ENCODE measurements around the gene MYO18A.

Gene MYO18A

DNA sequence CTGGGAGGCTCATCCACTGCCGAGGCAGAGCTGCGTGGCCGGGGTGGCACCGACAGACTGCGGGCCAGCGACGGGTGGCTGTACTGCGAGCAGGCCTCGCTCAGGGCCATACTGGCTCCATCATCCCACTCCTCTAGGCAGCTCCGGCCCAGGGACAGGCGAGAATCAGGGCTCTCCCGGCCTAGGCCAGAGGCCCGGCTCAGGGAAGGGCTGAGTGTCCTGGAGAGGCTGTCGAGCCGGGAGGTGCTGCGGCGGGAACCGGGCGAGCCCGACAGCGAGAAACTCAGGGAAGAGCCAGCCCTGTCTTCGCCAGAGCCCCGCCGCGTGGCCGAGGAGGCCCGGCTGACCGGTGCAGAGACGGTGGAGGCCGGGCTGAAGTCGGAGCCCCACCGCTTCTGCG, 99.9 kb downstream of the MYO18A start:
- DNase-seq (ENCODE audit: low spot score): no peak

- no peak for DNase-seq (ENCODE audit: low spot score)
These were observed 100.3 kb downstream of the MYO18A start for GRCh38 chr17:29079887-29080286.

GRCh38 chr17:29079433-29079832, 100.8 kb downstream of the MYO18A start:
- no peak for DNase-seq (ENCODE audit: low spot score)

- DNase-seq (ENCODE audit: low spot score): no peak
These were observed 101.8 kb downstream of the MYO18A start for GRCh38 chr17:29078183-29079045.

DNA sequence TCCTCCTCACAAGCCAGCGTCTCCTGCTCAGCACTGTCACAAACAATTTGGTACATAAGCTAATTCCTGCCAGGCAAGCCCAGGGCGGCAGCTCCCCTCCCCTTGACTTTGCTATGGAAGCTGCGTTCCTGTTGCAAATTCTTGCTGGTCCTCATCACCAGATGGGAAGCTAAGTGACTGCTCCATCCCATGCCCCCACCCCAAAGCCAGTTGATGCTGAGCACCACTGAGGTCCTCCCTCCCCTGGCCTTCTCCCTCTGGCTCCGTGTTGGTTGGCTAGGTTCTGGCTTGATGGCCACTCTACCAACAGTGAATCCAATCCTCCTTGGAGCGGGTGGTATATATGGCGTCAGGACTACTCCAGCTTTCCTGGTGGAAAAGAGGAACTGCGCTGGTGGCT, 102.9 kb downstream of the MYO18A start:
- no peak for DNase-seq (ENCODE audit: low spot score)

GRCh38 chr17:29076722-29077121, 103.5 kb downstream of the MYO18A start:
- DNase-seq (ENCODE audit: low spot score): peak; percentile 88

GRCh38 chr17:29076087-29076486, 104.1 kb downstream of the MYO18A start:
- DNase-seq (ENCODE audit: low spot score): no peak

GRCh38 chr17:29074488-29074887, 105.7 kb downstream of the MYO18A start:
- no peak for DNase-seq (ENCODE audit: low spot score)

DNA sequence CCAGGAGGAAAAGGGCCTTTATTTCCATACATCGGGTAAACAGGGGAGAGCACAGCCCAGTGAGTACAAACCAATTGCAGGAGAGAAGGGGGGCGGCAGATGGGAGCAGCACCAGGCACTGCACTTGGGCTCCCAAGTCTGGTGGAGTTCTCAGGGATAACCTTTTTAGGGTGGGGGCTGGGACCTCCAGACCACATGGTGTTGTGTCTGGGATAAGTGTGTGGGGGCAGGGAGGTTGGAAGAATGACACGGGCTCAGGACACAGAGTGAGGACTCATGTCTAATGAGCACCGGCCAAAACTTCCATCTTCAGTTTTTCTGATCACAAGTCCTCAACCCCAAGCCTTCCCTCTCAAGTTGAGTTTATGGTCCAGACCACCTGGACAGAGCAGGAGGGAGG, 106.7 kb downstream of the MYO18A start:
- no peak for DNase-seq (ENCODE audit: low spot score)

DNA sequence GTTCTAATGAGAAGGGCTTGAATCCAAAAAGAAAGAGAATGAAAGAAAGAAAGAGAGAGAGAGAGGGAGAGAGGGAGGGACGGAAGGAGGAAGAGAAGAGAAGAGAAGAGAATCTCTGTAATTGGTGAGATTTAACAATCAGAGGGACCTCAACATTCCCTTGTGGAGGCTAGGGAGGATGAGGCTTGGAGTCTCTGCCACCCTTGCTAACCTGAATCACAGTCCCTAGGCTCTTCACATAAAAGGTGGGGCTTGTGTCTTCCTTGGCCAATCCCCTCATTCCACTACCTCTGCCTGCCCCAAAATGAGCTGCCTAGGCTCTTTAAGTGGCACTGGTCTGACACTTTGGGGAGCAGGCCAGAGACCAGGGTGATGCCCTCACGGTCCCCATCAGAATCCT, 107.2 kb downstream of the MYO18A start:
- DNase-seq (ENCODE audit: low spot score): no peak

GRCh38 chr17:29071303-29071702, 108.9 kb downstream of the MYO18A start:
- no peak for DNase-seq (ENCODE audit: low spot score)

DNA sequence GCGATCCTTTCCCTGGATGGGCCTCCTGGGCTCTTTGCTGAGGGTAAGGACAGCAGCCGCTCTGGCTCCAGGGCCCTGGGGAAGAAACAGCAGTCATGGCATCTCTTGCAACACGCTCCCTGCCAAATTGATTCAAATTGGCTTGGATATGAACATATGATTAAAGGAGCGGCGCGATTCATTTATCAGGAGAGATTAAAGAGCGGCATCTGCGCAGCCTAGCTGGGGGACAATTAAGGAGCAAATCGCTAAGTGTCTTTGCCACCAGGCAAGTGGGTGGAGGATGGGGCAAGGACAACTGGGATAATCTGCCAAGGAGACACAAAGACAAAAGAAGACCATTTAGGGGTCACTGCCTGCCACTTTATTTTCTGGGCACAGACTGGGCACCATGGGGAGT, 109.4 kb downstream of the MYO18A start:
- DNase-seq (ENCODE audit: low spot score): no peak

- no peak for DNase-seq (ENCODE audit: low spot score)
These were observed 109.9 kb downstream of the MYO18A start for GRCh38 chr17:29070308-29070707.

GRCh38 chr17:29069526-29070041, 110.6 kb downstream of the MYO18A start:
- no peak for DNase-seq (ENCODE audit: low spot score)

DNA sequence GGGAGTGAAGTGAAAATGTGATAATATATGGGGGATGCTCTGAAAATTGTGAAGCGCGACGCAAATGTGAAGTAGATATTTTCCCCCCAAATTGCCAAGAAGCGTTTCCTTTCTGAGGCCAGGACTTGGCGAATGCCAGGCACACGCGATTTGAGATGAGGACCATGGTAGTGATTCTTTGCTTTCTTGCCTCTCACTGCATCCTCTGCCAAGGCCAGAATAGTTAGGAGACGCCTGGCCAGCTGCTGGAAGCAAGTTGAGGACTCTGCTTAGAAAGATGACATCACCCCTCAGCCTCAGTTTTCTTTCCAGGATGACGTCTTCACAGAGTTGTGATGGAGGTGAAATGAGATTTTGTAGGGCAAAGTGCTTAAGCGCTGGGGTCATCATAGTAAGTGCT, 111.4 kb downstream of the MYO18A start:
- DNase-seq (ENCODE audit: low spot score): no peak

DNA sequence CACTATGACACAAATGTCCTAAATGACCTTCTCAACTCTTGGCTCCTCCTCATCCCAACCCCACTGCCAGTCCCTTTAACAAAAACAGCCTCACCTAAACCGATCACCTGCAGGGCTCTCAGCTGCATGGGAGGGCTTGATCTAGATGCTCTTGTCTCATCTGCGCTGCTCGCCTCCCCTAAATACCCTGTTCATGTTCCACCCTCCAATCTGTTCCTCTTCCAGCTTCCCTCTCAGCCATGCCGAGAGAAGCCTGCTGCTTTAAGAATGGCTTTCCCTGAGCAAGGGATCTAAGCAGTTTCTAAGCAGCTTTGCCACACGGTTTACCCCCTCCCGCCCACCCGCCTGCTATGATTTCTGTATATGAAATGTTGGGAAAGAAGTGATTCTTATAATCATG, 113.6 kb downstream of the MYO18A start:
- DNase-seq (ENCODE audit: low spot score): no peak

GRCh38 chr17:29066047-29066446, 114.2 kb downstream of the MYO18A start:
- no peak for DNase-seq (ENCODE audit: low spot score)

GRCh38 chr17:29063992-29064391, 116.2 kb downstream of the MYO18A start:
- no peak for DNase-seq (ENCODE audit: low spot score)

GRCh38 chr17:29062215-29062614, 118.0 kb downstream of the MYO18A start:
- DNase-seq (ENCODE audit: low spot score): no peak

- no peak for DNase-seq (ENCODE audit: low spot score)
These were observed 119.2 kb downstream of the MYO18A start for GRCh38 chr17:29061036-29061435.

GRCh38 chr17:29060475-29060874, 119.7 kb downstream of the MYO18A start:
- DNase-seq (ENCODE audit: low spot score): no peak

DNA sequence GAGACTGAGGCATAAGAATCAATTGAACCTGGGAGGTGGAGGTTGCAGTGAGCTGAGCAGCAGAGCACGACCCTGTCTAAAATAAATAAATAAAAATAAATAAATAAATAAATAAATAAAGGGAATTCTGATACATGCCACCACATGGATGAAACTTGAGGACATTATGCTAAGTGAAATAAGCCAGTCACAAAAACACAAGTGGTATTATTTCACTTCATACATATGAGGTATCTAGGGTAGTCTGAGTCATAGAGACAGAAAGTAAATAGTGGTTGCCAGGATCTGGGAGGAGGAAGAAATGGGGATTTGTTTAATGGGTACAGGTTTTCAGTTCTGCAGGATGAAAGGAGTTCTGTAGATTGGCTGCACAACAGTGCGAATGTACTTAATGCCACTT, 120.9 kb downstream of the MYO18A start:
- no peak for DNase-seq (ENCODE audit: low spot score)

GRCh38 chr17:29058391-29058790, 121.8 kb downstream of the MYO18A start:
- no peak for DNase-seq (ENCODE audit: low spot score)

GRCh38 chr17:29057361-29057760, 122.8 kb downstream of the MYO18A start:
- no peak for DNase-seq (ENCODE audit: low spot score)
